Heart right ventricle (tissue), 16 donors: ENCODE data around the gene R3HDM1. TPM values are rescaled to one million over a fixed set of nuclear protein-coding genes. Genes with fewer than 3 reads are reported as not detected.

Source experiments
- ATAC-seq, 8 donors: fragments of 200-7000 bp; cut with Tn5 transposase; one replicate each; pipeline ENCODE4 v1.9.1; 2020; ENCODE audit warnings: mild to moderate bottlenecking in 8 of 8, moderate library complexity in 8 of 8, moderate number of reproducible peaks in 1 of 8
- DNase-seq, 2 donors: peaks; one replicate each; pipeline ENCODE4 v3.0.0-alpha.2; 2020
- H3K27ac ChIP-seq, 10 donors: fragments of 200-600 bp; sonication (generic) in 2 of 10; one replicate each; pipeline versions ENCODE4 v1.5.0 to v1.8.0; 2020 to 2022; ENCODE audit warnings: mild to moderate bottlenecking in 3 of 10
- H3K27me3 ChIP-seq, 7 donors: fragments of 200-600 bp; one replicate each; pipeline ENCODE4 v1.8.0; 2021 to 2022; ENCODE audit warnings: mild to moderate bottlenecking in 2 of 7
- H3K36me3 ChIP-seq, 9 donors: fragments of 200-600 bp; sonication (generic) in 1 of 9; one replicate each; pipeline versions ENCODE4 v1.5.0 to v1.8.0; 2020 to 2022; ENCODE audit warnings: mild to moderate bottlenecking in 2 of 9
- H3K4me1 ChIP-seq, 9 donors: fragments of 200-600 bp; sonication (generic) in 1 of 9; one replicate each; pipeline versions ENCODE4 v1.5.0 to v1.8.0; 2020 to 2022; ENCODE audit warnings: mild to moderate bottlenecking in 4 of 9
- H3K4me3 ChIP-seq, 10 donors: fragments of 200-600 bp; sonication (generic) in 2 of 10; one replicate each; pipeline versions ENCODE4 v1.5.0 to v1.8.0; 2020 to 2022; ENCODE audit warnings: mild to moderate bottlenecking in 7 of 10, moderate library complexity in 2 of 10
- H3K9me3 ChIP-seq, 11 donors: fragments of 200-600 bp in 10 of 11; sonication (generic) in 2 of 11; one replicate each; pipeline versions ENCODE4 v1.5.0 to v1.8.0; 2013 to 2022; ENCODE audit warnings: mild to moderate bottlenecking in 2 of 11, control low read depth in 1 of 11, moderate library complexity in 1 of 11
- CTCF ChIP-seq, 9 donors: fragments of 200-600 bp; sonication (generic) in 2 of 9; IDR thresholded peaks; one replicate each; pipeline versions ENCODE4 v1.5.0 to v1.8.0; 2021 to 2022; ENCODE audit warnings: antibody characterized with exemption in 9 of 9, mild to moderate bottlenecking in 5 of 9, moderate library complexity in 1 of 9
- WGBS, 2 donors: extraction: QIAGEN DNeasy Blood & Tissue Kit; methylation state at CpG; one replicate each; pipeline ENCODE4 v1.1.7; 2013; ENCODE audit warnings: inconsistent platforms in 1 of 2; 5-methylcytosine and 5-hydroxymethylcytosine counted together
- intact Hi-C, 10 donors: fragments of 100-400 bp; cut with DNase I; formaldehyde crosslinking; loops; one replicate each; pipeline versions ENCODE4 v1.11.1 to v1.14.2; 2022
- polyA plus RNA-seq, 2 donors: library from polyadenylated mRNA; stranded (reverse); fragments of 200-250 nt; gene quantifications; one replicate each; pipeline ENCODE4 v1.2.3, GENCODE V29; 2013
- total RNA-seq, 10 donors: library from RNA; stranded (reverse); fragmentation: NEBNext Ultra II Directional in 3 of 10; extraction: Animal tissue kit (Norgen Biotek cat#: 25700) in 3 of 10; gene quantifications; one replicate each; pipeline versions ENCODE4 v1.2.1 to v1.2.4, GENCODE V29; 2021 to 2023
- donor health status: Arrhythmogenic right ventricular cardiomyopathy.
- donor health status: ischemic (EF 13 %, LVEDD 7.1; RV severe dilation, severe dysfunction).
- donor health status: healthy with polysubstance abuse.
- donor health status: DM: no; HTN: yes; CAD: no.
- donor health status: DM: no; HTN: no; CAD: no.
- donor health status: ischemic (EF 25% LVEDD 6.9; RV normal size, moderate dysfunction).
- donor health status: ischemic (EF 25% LVEDD 5.7; RV mildly dilated, moderate dysfunction).
- donor health status: healthy.
- donor health status: DM: yes; HTN: yes; CAD: no.
- donor health status: Ischemic cardiomyopathy.
- donor health status: ischemic (EF 35%, LVEDD 5.7; RV mildly dilated, moderate dysfunction).
- donor health status: nonischemic (EF 11% LVEDD 7.7; RV severe dilation, severe dysfunction).
- donor health status: DM: yes; HTN: yes; CAD: no.
- donor health status: PGD.
- donor health status: ischemic (EF 29% LVEDD 5.4; RV normal size, mild dysfunction).
- donor health status: nonischemic (EF 23%, LVEDD 6.1; RV moderate dilation, normal function).

The R3HDM1 gene
- total and polyA plus RNA-seq, 12 donors = 6.1 to 22.2 (median 17.5) TPM

GRCh38 chr2:135637456-135638087 is 106.3 kb downstream of the R3HDM1 start:
- ATAC-seq (no peak), DNase-seq (no peak)
- H3K36me3 ChIP-seq = peaks cover 0 to 97% (median 14%) of the 10 kb centered on the region in 9 donors
- intact Hi-C loops = no loop called here
- H3K9me3 ChIP-seq = no peaks in the 10 kb centered on the region
- no peak for TF ChIP-seq CTCF (IDR thresholded peaks at IDR 0.05)
- no peaks in the 10 kb centered on the region for H3K27me3 ChIP-seq
- 90 to 93% methylated on average over 4 of the region's 4 CpGs for WGBS, 2 donors
- H3K27ac ChIP-seq = no peak overlapping the region
- no peak overlapping the region for H3K4me3 ChIP-seq
- H3K4me1 ChIP-seq = no peaks in the 10 kb centered on the region

- H3K4me3 ChIP-seq = no peak overlapping the region
- WGBS, 2 donors = 61 to 80% methylated on average over 3 of the region's 3 CpGs
- H3K4me1 ChIP-seq = no peaks in the 10 kb centered on the region
- peaks cover 0 to 98% (median 14%) of the 10 kb centered on the region in 9 donors for H3K36me3 ChIP-seq
- H3K27ac ChIP-seq = no peak overlapping the region
- no peak for ATAC-seq
- DNase-seq = no peak
- no peaks in the 10 kb centered on the region for H3K27me3 ChIP-seq
- intact Hi-C loops = no loop called here
- H3K9me3 ChIP-seq = no peaks in the 10 kb centered on the region
- no peak for TF ChIP-seq CTCF (IDR thresholded peaks at IDR 0.05)
Observed at GRCh38 chr2:135638825-135639224, 107.5 kb downstream of the R3HDM1 start.

- H3K4me3 ChIP-seq = no peak overlapping the region
- H3K27ac ChIP-seq = no peak overlapping the region
- WGBS, 2 donors = 93 to 97% methylated on average over 7 of the region's 7 CpGs
- intact Hi-C loops = no loop called here
- no peak for ATAC-seq
- TF ChIP-seq CTCF (IDR thresholded peaks at IDR 0.05) = no peak
- DNase-seq = no peak
- peaks cover 0 to 97% (median 9%) of the 10 kb centered on the region in 9 donors for H3K36me3 ChIP-seq
- no peaks in the 10 kb centered on the region for H3K27me3 ChIP-seq
- no peaks in the 10 kb centered on the region for H3K4me1 ChIP-seq
- H3K9me3 ChIP-seq = no peaks in the 10 kb centered on the region
Observed at GRCh38 chr2:135641156-135642068, 110.1 kb downstream of the R3HDM1 start.

- H3K27ac ChIP-seq = no peak overlapping the region
- ATAC-seq (no peak), DNase-seq (no peak)
- WGBS, 2 donors = 74 to 78% methylated on average over 2 of the region's 2 CpGs
- no peak overlapping the region for H3K4me3 ChIP-seq
- intact Hi-C loops = no loop called here
- TF ChIP-seq CTCF (IDR thresholded peaks at IDR 0.05) = no peak
- no peaks in the 10 kb centered on the region for H3K4me1 ChIP-seq
- peaks cover 0 to 94% (median 17%) of the 10 kb centered on the region in 9 donors for H3K36me3 ChIP-seq
- H3K9me3 ChIP-seq = no peaks in the 10 kb centered on the region
- no peaks in the 10 kb centered on the region for H3K27me3 ChIP-seq
Observed at GRCh38 chr2:135647836-135648579, 116.7 kb downstream of the R3HDM1 start.
